Esophagus (tissue), 2 donors: ENCODE results near the gene STARD9. TPM values are rescaled to one million over a fixed set of nuclear protein-coding genes. Genes with fewer than 3 reads are reported as not detected.

Experiments
- H3K27ac ChIP-seq, 2 donors: one replicate each; pipeline ENCODE4 v1.5.1; 2013; ENCODE audit warnings: low read depth in 2 of 2, mild to moderate bottlenecking in 2 of 2, inconsistent platforms in 1 of 2, low read length in 1 of 2, moderate library complexity in 1 of 2
- H3K27me3 ChIP-seq, 2 donors: one replicate each; pipeline ENCODE4 v1.6.1; 2013; ENCODE audit warnings: low read length in 2 of 2, control low read depth in 1 of 2, mild to moderate bottlenecking in 1 of 2; ENCODE audit not compliant: insufficient read depth in 2 of 2, control insufficient read depth in 1 of 2
- H3K36me3 ChIP-seq, 2 donors: one replicate each; pipeline ENCODE4 v1.6.1; 2013; ENCODE audit warnings: low read length in 1 of 2; ENCODE audit not compliant: control insufficient read depth in 2 of 2, insufficient read depth in 2 of 2
- H3K4me1 ChIP-seq, 2 donors: one replicate each; pipeline ENCODE4 v1.6.1; 2013; ENCODE audit warnings: low read length in 1 of 2; ENCODE audit not compliant: control insufficient read depth in 2 of 2, insufficient read depth in 2 of 2
- H3K4me3 ChIP-seq, 2 donors: one replicate each; pipeline ENCODE4 v1.5.1; 2013; ENCODE audit warnings: low read length in 2 of 2, mild to moderate bottlenecking in 2 of 2, low read depth in 1 of 2, moderate library complexity in 1 of 2
- H3K9me3 ChIP-seq, 2 donors: one replicate each; pipeline ENCODE4 v1.6.1; 2013; ENCODE audit warnings: mild to moderate bottlenecking in 2 of 2, low read depth in 1 of 2, low read length in 1 of 2, moderate library complexity in 1 of 2; ENCODE audit not compliant: control insufficient read depth in 2 of 2, insufficient read depth in 1 of 2
- WGBS, 2 donors: extraction: QIAGEN DNeasy Blood & Tissue Kit; methylation state at CpG; one replicate each; pipeline ENCODE4 v1.1.7; 2013; 5-methylcytosine and 5-hydroxymethylcytosine counted together
- polyA plus RNA-seq, 2 donors: library from polyadenylated mRNA; stranded (reverse); fragments of 200-250 nt; gene quantifications; one replicate each; pipeline ENCODE4 v1.2.3, GENCODE V29; 2013
- donor health status: healthy with polysubstance abuse.
- donor health status: Bipolar disorder and iron deficiency.

Gene STARD9
- polyA plus RNA-seq, 2 donors, result 2.2 to 5.7 TPM

- H3K27ac ChIP-seq, result no peak overlapping the region
- H3K36me3 ChIP-seq, result peaks cover 3 to 7% of the 10 kb centered on the region in 2 donors
- no peaks in the 10 kb centered on the region for H3K9me3 ChIP-seq
- no peaks in the 10 kb centered on the region for H3K27me3 ChIP-seq
- H3K4me3 ChIP-seq, result no peak overlapping the region
- WGBS, 2 donors, result 49 to 58% methylated on average over 3 of the region's 3 CpGs
- H3K4me1 ChIP-seq, result no peaks in the 10 kb centered on the region
Observed at GRCh38 chr15:42688301-42688700, 112.9 kb downstream of the STARD9 start.

GRCh38 chr15:42691308-42691707, 115.9 kb downstream of the STARD9 start:
- Histone ChIP-seq H3K27ac (no peak overlapping the region), H3K27me3 (no peaks in the 10 kb centered on the region), H3K4me1 (no peaks in the 10 kb centered on the region), H3K9me3 (no peaks in the 10 kb centered on the region), H3K4me3 (no peak overlapping the region), H3K36me3 (peaks cover 0 to 3% of the 10 kb centered on the region in 2 donors)
- WGBS, 2 donors, result 75 to 84% methylated on average over 4 of the region's 4 CpGs

GRCh38 chr15:42691770-42692169, 116.4 kb downstream of the STARD9 start:
- no peaks in the 10 kb centered on the region for H3K9me3 ChIP-seq
- H3K27me3 ChIP-seq, result no peaks in the 10 kb centered on the region
- H3K36me3 ChIP-seq, result peaks cover 0 to 3% of the 10 kb centered on the region in 2 donors
- no peak overlapping the region for H3K27ac ChIP-seq
- 87 to 92% methylated on average over 9 of the region's 9 CpGs for WGBS, 2 donors
- H3K4me3 ChIP-seq, result no peak overlapping the region
- H3K4me1 ChIP-seq, result no peaks in the 10 kb centered on the region

- Histone ChIP-seq H3K9me3 (no peaks in the 10 kb centered on the region), H3K36me3 (peaks cover 0 to 3% of the 10 kb centered on the region in 2 donors), H3K27me3 (no peaks in the 10 kb centered on the region), H3K4me3 (no peak overlapping the region), H3K4me1 (no peaks in the 10 kb centered on the region), H3K27ac (no peak overlapping the region)
- WGBS, 2 donors, result 91 to 94% methylated on average over 1 of the region's 1 CpG
Observed at GRCh38 chr15:42692536-42692935, 117.1 kb downstream of the STARD9 start.

GRCh38 chr15:42692997-42693396, 117.6 kb downstream of the STARD9 start:
- Histone ChIP-seq H3K36me3 (peaks cover 0 to 3% of the 10 kb centered on the region in 2 donors), H3K9me3 (no peaks in the 10 kb centered on the region), H3K4me1 (no peaks in the 10 kb centered on the region), H3K27ac (no peak overlapping the region), H3K27me3 (no peaks in the 10 kb centered on the region), H3K4me3 (no peak overlapping the region)
- WGBS, 2 donors, result 91 to 92% methylated on average over 4 of the region's 4 CpGs

GRCh38 chr15:42693496-42693895, 118.1 kb downstream of the STARD9 start:
- Histone ChIP-seq H3K4me1 (no peaks in the 10 kb centered on the region), H3K27ac (no peak overlapping the region), H3K27me3 (no peaks in the 10 kb centered on the region), H3K36me3 (peaks cover 0 to 3% of the 10 kb centered on the region in 2 donors), H3K4me3 (no peak overlapping the region), H3K9me3 (no peaks in the 10 kb centered on the region)
- WGBS, 2 donors, result 96% methylated on average over 6 of the region's 6 CpGs

GRCh38 chr15:42693942-42694341, 118.5 kb downstream of the STARD9 start:
- no peak overlapping the region for H3K4me3 ChIP-seq
- no peaks in the 10 kb centered on the region for H3K27me3 ChIP-seq
- WGBS, 2 donors, result 94 to 99% methylated on average over 6 of the region's 6 CpGs
- no peaks in the 10 kb centered on the region for H3K4me1 ChIP-seq
- H3K9me3 ChIP-seq, result no peaks in the 10 kb centered on the region
- H3K36me3 ChIP-seq, result peaks cover 0 to 3% of the 10 kb centered on the region in 2 donors
- no peak overlapping the region for H3K27ac ChIP-seq

- H3K9me3 ChIP-seq, result no peaks in the 10 kb centered on the region
- no peaks in the 10 kb centered on the region for H3K4me1 ChIP-seq
- H3K27ac ChIP-seq, result no peak overlapping the region
- H3K36me3 ChIP-seq, result peaks cover 0 to 3% of the 10 kb centered on the region in 2 donors
- no peak overlapping the region for H3K4me3 ChIP-seq
- H3K27me3 ChIP-seq, result no peaks in the 10 kb centered on the region
- WGBS, 2 donors, result 97% methylated on average over 10 of the region's 10 CpGs
Observed at GRCh38 chr15:42694398-42694797, 119.0 kb downstream of the STARD9 start.

- Histone ChIP-seq H3K36me3 (peaks cover 0 to 3% of the 10 kb centered on the region in 2 donors), H3K4me3 (no peak overlapping the region), H3K4me1 (no peaks in the 10 kb centered on the region), H3K9me3 (no peaks in the 10 kb centered on the region), H3K27me3 (no peaks in the 10 kb centered on the region), H3K27ac (no peak overlapping the region)
- 82 to 86% methylated on average over 6 of the region's 6 CpGs for WGBS, 2 donors
Observed at GRCh38 chr15:42695527-42696071, 120.2 kb downstream of the STARD9 start.

- H3K36me3 ChIP-seq, result peaks cover 0 to 3% of the 10 kb centered on the region in 2 donors
- H3K9me3 ChIP-seq, result no peaks in the 10 kb centered on the region
- WGBS, 2 donors, result 78 to 85% methylated on average over 5 of the region's 5 CpGs
- H3K27me3 ChIP-seq, result no peaks in the 10 kb centered on the region
- no peaks in the 10 kb centered on the region for H3K4me1 ChIP-seq
- no peak overlapping the region for H3K4me3 ChIP-seq
- no peak overlapping the region for H3K27ac ChIP-seq
Observed at GRCh38 chr15:42696626-42697025, 121.2 kb downstream of the STARD9 start.
